ENCODE data around the gene ELAVL3.
"Not testable (repeated sequence)": the region's sequence is repeated elsewhere in the genome, so short reads cannot be mapped to it uniquely, and the experiment has no call there.

Gene ELAVL3

DNA sequence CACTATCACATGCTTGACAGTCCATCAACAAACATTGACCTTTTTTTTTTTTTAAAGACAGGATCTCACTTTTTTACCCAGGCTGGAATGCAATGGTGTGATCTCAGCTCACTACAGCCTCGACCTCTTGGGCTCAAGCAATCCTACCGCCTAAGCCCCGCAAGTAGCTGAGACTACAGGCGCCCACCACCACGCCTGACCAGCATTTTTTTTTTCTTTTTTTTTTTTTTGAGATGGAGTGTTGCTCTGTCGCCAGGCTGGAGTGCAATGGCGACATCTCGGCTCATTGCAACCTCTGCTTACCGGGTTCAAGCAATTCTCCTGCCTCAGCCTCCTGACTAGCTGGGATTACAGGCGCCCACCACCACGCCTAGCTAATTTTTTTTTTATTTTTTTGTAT lies 21.9 kb downstream of the ELAVL3 start:
- not testable (repeated sequence) for DNase-seq (ENCODE audit: low read depth in 2 of 2)

DNA sequence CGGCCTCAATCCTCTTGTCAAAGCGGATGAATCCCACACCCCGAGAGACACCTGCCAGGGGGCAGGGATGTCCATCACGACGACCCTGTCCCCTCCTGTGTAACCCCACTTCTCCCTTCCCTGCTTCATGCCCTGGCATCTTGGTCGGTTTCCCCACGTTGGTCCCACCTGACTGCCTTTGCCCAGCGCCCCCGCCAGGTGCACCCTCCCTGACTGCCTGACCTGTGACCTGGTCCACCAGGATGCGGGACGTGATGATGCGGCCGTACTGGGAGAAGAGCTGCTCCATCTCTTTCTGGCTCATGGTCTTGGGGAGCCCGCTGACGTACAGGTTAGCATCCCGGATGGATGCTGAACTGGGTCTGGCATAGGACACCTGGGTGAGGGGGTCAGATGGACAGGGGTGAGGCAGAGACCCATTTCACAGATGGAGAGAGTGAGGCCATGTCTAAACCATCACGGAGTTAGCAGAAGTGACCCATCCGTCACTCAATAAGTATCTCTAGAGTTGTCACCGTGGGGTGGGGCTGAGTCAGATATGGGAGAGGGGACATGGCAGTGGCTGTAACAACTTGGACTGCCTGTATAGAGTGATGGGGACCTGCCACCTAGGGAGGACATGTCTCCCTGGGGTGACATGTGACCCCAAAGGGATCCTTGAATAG lies 22.5 kb downstream of the ELAVL3 start:
- no peak for DNase-seq (ENCODE audit: low read depth in 2 of 2)

DNA sequence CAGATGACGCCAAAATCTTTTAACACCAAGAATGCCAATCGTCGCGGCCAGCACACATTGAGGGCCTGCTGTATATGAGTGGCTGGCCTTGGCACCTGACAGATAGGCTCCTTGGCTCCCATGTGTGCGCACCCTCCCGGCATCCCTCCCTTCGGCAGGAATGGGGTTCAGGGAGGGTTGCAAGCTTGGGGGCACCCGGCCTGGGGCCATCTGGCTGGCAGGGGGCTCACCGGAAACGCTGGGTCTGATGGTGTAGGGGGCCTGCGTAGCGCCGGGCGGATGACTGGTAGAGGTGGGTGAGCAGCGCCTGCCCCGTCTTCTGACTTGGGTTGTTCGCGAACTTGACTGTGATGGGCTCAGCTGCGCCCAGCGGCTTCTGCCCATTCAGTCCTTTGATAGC lies 23.0 kb downstream of the ELAVL3 start:
- DNase-seq (ENCODE audit: low read depth in 2 of 2) = no peak

DNA sequence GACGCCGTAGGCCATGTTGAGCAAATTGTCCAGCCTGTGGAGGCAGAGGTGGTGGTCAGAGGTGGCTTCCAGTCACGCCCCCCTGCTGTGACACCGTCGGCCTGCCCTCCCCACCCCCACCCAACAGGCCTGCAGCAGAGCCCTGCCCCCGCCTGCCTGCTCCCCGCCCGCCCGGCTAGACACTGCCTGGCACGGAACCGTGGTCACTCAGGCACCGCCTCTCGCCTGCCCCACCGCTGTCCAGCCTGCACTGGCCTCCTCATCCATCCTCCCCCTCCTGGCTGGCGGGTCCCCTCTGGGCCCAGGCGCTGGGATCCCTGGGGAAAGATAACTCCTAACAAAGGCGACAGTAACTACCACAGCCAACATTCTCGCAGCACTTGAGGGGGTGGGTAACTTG lies 23.7 kb downstream of the ELAVL3 start:
- DNase-seq (ENCODE audit: low read depth in 2 of 2) = no peak

DNA sequence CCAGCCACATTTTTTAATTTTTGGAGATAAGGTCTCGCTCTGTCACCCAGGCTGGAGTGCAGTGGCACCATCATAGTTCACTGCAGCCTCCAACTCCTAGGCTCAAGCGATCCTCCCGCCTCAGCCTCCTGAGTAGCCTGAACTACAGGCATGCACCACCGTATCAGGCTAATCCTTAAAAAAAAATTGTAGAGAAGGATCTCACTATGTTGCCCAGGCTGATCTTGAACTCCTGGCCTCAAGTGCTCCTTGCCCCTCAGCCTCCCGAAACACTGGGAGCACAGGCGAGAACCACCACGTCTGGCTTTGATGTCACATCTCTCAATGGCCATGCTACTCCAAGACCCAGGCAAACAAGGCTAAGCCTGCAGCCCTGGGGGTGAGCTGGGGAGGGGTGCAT lies 24.2 kb downstream of the ELAVL3 start:
- DNase-seq (ENCODE audit: low read depth in 2 of 2) = no peak

DNA sequence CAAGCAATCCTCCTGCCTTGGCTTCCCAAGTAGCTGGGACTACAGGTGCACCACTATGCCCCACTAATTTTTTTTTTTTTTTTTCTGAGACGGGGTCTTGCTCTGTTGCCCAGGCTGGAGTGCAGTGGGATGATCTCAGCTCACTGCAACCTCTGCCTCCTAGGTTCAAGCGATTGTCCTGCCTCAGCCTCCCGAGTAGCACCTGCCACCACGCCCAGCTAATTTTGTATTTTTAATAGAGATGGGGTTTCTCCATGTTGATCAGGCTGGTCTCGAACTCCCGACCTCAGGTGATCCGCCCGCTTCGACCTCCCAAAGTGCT lies 25.7 kb downstream of the ELAVL3 start:
- DNase-seq (ENCODE audit: low read depth in 2 of 2) = not testable (repeated sequence)

DNA sequence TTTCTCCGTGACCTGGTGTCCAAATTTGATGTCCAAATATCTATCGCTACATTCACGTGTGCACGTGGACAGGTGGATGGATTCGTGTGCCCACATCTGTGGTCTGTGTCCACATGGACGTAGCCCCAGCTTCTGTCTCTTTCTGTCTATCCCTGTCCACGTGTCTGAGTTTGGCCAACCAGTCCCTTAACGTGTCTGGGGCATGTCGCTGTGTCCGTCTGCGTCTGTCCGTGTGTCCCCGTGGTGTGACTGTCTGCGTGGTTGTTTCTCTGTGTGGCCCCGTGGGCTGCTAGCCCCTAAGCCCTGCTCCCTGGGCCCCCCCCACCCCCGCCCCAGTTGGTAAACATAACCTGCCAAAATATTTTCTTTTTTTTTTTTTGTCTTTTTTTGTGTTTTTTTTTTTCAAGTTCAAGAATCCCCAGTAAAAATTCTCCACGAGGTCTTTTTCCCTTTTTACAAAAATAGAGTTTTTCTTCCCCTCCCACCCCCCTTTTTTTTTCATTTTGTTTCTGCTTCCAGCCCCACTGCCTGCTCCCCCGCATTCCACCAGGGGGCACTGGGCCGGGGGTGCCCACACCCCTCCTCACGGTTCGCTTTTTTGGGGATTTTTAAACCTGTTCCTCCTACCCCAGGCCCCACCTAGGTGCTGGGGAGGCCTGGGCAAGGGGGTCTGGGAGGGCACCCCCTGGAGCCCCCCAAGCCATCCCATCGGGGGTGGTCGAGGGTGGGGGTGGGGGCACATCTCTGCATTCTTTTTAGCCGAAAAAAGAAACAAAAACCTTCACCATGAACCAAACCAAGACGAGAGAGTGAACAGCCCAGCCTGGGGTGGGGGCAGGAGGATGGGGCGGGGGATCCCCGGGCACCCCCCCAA lies 27.1 kb downstream of the ELAVL3 start:
- no peak for DNase-seq (ENCODE audit: low read depth in 2 of 2)

DNA sequence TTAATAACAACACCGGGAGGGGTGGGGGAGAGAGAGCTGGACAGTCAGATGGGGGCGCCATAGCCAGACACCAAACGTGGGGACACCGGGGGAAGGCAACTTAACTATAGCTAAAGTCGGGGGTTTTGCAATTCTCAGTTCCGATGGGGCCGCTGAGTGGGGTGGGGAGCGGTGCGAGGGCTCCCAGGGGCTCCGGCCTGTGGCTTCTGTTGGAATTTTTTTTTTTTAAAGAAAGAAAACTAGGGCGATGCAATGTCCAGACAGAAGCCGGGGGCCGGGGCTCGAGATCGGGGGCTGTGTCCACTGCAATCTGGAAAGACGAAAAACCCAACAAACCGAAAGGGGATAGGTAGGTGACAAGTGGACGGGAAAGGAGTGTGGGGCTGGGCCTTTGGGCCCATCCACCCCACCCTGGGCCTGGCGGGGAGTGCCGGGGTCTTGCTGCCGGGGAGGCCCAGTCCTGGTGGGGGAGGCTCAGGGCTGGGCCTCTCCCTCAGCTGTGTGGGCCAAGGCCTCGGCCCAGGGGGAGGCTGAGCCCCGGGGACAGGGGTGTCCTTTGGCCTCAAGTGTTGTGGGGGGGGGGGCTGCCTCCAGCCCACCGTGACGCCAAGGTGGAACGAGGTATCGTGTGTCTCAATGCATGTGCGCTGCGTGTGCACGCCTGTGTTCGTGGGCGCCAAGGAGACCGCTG lies 28.1 kb downstream of the ELAVL3 start:
- DNase-seq (ENCODE audit: low read depth in 2 of 2) = no peak

DNA sequence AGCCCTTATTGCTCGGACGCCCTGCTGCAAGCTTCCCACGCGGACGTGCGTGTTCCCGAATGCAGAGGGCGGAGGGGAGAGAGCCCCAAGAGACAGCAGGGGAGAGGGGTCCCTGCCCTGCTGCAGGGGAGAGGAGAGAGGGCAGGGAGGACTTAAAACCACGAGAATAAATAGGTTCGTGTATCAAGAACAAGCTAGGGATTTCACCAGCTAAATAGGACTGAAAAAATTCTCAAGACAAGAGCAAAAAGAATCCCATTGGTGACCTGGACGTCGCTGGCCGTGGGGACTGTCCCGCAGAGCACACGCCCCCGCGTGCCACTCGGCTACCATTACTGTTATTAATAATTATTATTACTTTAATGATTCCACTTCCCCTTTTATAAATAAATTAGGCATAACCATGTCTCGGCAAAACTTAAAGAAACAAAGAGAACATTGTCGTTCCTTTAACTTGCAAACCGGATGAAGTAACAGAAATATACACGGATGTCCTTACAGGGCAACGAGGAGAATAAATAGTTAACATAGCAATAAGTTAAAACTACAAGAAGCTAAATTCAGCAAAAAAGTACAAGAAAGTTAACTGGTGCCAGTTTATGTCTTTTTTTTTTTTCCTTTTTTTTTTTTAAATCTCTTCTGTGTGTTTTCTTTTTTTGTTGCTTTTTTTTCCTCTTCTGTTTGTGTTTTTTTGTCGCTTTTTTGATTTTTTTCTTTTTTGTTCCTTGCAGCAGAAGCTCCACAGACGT lies 28.8 kb downstream of the ELAVL3 start:
- no peak for DNase-seq (ENCODE audit: low read depth in 2 of 2)

DNA sequence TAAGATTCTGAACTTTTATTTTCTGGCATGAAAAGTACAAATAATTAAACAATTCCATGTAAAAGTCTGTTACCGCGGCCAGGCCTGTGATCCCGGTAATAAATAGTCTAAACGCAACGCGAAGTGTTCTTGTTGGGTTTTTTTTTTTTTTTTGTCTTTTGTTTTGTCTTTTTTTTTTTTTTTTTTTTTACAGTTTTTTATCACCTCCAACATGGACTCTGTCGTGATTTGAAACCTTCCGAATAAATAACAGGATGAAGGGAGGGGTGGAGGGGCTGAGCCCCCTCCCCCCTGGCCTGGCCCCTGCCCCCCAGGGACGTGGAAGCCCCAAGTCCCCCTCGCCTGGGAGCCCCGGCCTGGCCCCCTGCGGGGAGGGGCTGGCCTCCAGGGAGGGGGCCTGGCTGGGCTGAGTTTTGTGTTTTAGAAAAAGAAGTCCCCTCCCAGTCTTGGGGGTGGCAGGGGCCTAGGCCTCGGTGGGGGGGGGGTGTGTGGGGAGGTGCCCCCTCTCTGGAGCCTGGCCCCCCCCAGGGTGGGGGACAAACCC lies 29.4 kb downstream of the ELAVL3 start:
- DNase-seq (ENCODE audit: low read depth in 2 of 2) = no peak

DNA sequence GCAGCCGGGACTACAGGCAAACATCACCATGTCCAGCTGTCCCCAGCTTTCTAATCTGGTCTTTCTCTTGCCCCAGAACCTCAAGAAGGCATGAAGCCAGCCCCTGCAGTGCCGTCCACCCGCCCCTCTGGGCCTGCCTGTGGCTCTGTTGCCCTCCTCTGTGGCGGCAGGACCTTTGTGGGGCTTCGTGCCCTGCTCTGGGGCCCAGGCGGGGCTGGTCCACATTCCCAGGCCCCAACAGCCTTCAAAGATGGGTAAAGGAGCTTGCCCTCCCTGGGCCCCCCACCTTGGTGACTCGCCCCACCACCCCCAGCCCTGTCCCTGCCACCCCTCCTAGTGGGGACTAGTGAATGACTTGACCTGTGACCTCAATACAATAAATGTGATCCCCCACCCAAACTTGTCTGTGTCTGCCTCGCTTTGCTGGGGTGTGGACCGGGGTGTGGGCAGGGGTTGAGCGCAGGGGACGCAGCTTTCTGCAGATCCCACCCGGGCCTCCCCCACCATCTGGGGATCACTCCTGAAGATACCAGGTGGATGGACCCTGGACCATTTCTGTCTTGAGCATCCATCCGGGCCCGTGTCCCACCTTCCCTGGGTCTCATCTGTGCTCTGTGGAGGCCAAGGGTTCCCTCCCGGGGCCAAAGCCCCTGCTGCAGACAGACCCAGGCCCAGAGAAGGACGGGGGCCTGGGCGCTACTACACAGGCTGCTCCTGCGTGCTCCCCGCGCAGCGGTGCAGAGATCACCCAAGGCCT lies 30.1 kb downstream of the ELAVL3 start:
- DNase-seq (ENCODE audit: low read depth in 2 of 2) = no peak

DNA sequence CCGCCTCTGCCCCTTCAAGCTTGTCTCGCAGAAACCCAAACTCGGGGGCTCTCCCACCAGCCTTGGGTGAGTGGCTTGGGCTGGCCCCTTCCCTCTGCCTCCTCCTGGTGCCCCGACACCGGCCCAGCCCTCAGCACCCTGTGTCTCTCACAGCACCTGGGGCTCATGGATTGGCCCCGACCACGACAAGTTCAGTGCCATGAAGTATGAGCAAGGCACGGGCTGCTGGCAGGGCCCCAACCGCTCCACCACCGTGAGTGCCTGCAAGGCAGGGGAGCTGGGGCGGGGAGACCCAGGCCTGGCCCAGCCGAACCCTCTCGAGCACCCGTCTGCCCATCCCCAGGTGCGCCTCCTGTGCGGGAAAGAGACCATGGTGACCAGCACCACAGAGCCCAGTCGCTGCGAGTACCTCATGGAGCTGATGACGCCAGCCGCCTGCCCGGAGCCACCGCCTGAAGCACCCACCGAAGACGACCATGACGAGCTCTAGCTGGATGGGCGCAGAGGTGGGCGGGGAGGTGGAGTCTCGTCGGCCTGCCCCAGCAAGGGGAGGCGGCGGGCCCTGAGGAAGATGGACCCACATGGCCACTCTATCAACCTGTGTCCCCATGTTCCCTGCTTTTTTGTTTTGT lies 31.8 kb downstream of the ELAVL3 start:
- no peak for DNase-seq (ENCODE audit: low read depth in 2 of 2)

DNA sequence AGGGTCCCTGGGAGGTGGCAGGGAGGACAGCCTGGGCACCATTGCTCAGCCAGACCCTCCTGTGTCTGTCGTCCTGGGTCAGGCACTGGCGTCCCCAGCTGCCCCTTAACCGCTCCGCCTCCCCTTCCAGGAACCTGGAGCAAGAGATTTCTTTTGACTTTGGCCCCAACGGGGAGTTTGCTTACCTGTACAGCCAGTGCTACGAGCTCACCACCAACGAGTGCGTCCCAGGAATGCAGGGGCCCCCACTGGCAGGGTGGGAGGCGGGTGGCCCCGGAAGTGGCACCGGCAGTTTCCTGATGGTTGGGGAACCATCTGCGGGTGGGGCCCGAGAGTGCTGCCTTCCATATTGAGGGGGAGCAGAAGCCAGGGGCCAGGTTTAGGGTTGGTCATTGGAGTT lies 32.4 kb downstream of the ELAVL3 start:
- no peak for DNase-seq (ENCODE audit: low read depth in 2 of 2)

DNA sequence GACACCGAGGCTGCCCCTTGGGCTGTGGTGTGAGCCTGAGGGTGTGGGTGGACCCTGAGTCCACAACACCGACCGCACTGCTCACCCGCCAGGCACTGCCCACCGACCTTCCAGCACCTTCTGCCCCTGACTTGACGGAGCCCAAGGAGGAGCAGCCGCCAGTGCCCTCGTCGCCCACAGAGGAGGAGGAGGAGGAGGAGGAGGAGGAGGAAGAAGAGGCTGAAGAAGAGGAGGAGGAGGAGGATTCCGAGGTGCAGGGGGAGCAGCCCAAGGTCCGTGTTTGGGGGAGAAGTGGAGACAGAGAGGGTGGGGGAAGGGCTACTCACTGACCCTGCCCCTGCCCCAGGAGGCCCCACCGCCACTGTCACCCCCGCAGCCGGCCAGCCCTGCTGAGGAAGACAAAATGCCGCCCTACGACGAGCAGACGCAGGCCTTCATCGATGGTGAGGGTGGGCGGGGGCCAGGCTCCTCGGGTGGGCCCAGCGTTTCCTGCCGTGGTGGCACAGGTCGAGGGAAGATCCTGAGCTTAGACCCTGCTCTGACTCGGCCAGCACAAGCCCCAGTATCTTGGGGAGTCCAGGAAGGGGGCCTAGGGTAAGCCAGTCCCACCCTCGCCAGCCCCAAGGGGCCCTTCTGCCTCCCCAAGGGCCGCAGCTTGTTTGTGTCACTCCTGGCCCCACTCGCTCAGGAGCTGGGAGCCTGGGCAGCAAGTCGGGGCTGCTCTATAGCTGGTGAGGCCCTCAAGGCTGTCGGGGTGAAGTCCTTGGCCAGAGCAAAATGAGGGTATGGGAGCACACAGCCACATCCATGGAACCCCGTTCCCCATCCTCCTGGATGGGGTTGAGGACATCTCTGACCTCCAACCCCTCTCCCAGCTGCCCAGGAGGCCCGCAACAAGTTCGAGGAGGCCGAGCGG lies 33.2 kb downstream of the ELAVL3 start:
- DNase-seq (ENCODE audit: low read depth in 2 of 2) = no peak

DNA sequence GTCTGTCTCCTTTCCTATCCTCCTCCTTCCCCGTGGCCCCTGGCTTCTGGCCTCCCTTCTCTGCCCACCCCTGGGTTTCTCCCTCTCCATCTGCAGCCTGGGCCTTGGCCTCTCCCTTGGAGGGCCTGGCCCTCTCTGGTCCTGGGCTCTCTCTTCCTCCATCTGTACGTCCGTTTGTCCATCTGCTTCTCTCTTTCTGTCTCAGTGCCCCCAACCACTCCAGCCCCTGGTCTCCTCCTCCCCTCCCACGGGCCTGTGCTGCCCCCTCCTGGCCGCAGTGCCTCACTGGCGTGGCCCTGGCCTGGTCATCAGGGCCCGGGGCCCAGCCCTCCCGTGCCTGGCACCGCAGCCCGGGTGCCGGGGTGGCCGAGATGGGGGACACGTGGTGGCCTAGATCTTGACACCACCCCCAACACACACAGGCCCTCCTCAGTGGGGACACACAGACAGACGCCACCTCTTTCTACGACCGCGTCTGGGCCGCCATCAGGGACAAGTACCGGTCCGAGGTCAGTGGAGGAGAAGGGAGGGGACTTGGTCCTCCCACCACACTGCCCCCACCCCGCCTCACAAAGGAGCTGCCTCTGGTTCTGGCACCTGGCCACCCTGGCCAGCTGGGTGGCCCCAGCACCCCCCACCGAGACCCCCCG lies 34.1 kb downstream of the ELAVL3 start:
- DNase-seq (ENCODE audit: low read depth in 2 of 2) = no peak

DNA sequence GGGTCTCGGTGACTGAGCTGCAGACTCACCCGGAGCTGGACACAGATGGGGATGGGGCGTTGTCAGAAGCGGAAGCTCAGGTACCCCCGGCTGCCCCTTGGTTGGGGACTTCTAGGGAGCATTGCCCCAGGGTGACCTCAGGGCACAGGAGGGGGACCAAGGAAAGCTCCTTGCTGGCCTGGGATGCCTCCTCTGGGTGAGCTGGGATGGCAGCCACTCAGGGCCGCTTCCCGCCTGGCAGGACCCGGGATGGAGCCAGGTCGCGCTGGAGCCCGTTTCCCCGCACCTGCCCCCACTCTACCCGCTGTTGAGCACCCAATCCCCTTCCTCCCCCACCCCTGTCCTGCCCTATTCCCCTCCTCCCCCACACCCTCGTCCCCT lies 34.6 kb downstream of the ELAVL3 start:
- no peak for DNase-seq (ENCODE audit: low read depth in 2 of 2)

DNA sequence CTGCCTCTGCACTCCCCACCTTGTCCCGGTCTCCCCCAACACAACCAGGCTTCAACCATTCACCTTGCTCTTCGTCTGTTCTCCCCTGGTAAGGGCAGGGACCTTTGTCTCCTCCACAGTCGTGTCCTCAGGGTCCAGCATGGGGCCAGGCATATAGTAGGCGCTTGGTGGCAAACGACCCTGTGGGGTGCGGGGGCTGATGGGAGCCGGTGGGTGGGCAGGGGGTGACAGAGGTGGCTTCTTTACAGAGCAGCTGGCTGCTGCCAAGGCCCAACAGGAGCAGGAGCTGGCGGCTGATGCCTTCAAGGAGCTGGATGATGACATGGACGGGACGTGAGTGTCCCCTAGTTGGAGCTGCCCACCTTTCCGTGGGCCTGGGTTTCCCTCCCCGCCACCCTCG lies 35.7 kb downstream of the ELAVL3 start:
- DNase-seq (ENCODE audit: low read depth in 2 of 2) = no peak

DNA sequence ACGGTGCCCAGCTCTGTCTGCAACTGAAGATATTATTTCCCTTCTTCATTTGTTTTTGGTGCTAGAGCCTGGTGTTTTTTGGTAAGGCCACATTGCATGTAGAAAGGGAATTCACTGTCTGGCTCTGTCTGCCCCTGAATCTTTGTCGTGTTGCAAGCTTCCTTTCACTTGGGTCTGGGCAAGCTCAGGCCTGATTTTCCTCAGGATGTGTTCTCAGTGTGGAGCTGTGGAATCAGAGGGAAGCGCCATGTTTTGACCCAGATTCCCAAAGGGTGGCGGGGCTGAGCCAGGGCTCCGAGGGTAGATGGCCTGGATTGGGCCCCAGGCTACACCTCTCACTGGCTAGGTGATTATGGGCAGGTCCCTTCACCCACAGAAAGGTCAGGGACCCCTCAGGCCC lies 36.8 kb downstream of the ELAVL3 start:
- no peak for DNase-seq (ENCODE audit: low read depth in 2 of 2)

DNA sequence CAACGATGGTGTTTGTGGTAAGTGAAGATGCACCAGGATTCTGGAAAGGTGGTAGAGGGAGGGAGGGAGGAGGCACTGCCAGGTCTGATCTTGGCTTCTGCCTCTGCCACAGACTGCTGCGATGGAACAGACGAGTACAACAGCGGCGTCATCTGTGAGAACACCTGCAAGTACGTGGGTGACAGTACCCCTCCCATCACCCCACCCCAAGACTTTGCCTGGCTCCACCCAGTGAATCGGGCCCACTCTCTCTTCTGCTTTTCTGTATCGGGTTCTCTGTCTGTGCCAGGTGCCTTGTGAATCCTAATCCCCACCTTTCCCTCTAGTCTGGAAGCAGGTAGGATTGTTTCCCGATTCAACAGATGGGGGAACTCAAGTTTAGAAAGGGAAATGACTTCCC lies 42.9 kb downstream of the ELAVL3 start:
- DNase-seq (ENCODE audit: low read depth in 2 of 2) = no peak

Measured in stimulated activated CD4-positive, alpha-beta T cell treated with anti-CD3 and anti-CD28 coated beads, Interleukin-1b, Interleukin-23, amount 100 ng/mL, for 1 hour (primary cell).